HG03159 (cell line): ENCODE results near the gene COL27A1.

Source experiments
- ATAC-seq: cut with Tn5 transposase; IDR thresholded peaks from one replicate; pipeline ENCODE4 v1.9.1; 2021; ENCODE audit warnings: mild to moderate bottlenecking, moderate library complexity; ENCODE audit not compliant: unreplicated experiment

The COL27A1 gene

DNA sequence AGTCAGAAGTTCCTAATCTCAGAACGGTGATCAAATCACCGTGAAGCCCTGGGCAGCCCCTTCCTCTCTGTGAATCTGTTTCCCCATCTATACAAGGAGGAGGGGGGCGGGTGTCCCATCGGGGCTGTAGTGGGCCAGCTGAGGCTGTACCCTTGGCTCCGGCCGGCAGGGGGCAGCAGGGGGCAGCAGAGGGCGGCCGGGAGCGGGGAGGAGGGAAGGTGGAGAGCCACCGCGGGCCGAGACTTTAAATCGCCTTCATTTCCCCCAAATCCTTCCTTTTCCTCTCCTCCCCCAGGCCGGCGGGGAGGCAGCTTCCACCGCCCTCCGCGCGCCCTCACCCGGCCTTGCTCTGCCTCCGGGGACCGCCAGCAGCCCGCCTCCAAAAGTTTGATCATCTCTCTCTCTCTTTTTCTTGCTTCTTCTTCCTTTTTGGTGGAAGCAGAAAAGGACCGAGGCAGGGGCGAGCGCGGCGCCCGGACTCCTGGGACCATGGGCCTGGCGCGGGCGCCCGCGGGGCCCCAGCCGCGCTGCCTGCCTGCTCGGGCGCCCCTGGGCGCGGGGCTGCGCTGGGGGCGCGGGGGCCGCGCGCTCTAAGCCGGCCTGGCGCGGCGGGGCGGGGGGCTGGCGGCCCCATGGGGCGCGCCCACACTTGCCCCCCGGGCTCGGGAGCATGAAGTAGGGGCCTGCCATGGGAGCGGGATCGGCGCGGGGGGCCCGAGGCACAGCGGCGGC is at the start of gene COL27A1:
COL27A1 (plus strand) TSS at position 275 of the 732 bp plus-strand sequence; CDS start at position 689, 414 bp downstream.
- peak; percentile 92 for ATAC-seq

DNA sequence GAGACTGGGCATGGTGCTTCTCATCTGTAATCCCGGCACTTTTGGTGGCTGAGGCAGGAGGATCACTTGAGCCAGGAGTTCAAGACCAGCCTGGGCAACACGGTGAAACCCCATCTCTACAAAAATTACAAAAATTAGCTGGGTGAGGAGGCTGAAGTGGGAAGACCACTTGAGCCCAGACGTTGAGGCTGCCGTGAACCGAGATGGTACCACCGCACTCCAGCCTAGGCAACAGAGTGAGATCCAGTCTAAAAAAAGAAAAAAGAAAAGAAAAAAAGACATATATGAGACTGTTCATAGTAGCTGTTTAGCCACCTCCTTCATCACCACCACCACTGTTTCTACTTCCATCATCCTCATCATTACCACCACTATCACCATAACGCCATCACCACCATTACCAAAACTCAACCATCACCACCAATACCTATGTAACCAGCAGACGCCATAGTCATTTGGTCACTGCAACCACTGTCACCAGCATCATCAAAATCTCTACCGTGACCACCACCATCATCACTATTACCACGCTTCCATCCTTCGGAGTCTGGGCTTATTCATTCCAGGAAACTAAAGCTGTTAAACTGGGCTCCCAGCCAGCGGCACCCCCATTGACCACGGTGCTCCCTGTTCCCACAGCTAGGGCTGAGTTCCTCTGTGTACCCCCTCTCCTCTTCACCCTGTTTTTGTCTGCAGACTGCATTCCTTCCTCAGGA is 47.9 kb upstream of the COL27A1 start:
- peak; percentile 15 for ATAC-seq

DNA sequence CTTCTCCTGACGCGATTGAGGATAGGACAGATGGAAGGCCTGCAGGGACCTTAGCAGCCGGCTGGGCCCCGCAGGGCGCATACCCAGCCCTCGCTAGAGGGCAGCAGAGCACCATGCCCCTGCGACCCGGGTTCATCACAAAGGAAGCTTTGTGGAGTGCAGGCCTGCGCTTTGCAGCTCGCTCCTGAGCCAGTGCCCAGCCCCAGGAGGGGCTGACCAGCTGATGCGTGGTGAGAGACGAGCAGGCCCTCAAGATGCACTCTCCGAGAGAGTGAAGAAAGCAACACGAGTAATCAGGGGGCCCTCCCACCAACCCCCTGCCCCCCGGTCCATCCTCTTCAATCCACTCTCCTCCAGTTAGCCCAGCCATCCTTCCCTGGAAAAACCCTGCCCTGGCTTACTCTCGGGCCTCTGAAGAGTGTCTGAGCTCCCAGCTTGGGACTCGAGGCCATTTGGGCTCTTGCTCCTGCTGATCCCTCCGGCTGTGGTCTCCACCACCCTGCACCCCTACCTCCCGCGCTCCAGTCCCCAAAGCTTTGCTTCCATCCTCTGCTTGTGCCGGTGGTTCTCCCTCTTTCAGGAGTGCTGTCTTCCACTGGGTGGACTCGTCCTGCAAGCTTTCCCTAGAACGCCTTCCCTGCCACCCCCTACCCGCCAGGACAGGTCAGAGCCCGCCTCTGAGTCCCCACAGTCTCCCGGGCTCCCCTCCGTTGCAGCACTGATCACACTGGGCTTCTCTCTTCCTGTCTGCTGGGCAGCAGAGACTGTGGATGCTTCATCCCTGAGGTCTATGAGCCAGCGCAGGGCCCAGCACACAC is 47.1 kb upstream of the COL27A1 start:
- ATAC-seq, result peak; percentile 72

DNA sequence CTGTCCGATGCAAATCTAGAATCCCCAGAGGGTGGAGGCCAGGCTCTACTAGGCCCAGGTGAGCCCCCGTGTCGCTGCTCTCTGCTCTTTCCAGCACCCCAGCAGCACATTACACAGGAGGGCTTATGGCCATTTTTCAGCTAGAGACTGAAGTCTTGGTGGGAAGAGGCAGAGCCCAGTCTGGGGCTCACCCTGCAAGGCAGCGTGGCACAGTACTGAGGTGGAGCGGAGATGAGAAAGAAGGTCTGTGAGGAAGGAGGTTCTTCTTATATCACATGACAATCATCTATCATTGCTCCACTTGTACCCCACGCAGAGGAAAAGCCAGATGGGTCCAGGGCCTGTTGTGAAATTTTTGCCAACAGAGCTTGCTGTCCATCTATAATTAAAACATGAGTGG is 46.2 kb upstream of the COL27A1 start:
- no peak for ATAC-seq

DNA sequence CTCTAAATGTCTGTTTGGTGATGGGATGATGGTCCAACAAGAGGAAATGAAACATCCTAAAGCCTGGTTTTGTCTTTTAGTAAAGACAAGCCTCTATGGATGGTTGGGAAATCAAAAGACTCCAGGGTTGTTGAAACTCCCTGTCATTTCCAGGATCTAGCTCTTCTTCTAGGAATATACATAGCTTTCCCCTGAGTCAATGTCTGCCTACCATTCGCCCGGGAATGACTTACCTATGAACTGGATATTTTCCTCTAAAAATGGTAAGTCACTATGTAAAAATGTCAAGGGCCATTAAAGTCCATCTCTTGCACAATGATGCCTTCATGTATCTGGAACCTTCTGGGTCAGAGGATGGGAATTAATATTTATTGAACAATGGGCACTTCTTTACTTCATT is 45.2 kb upstream of the COL27A1 start:
- no peak for ATAC-seq

DNA sequence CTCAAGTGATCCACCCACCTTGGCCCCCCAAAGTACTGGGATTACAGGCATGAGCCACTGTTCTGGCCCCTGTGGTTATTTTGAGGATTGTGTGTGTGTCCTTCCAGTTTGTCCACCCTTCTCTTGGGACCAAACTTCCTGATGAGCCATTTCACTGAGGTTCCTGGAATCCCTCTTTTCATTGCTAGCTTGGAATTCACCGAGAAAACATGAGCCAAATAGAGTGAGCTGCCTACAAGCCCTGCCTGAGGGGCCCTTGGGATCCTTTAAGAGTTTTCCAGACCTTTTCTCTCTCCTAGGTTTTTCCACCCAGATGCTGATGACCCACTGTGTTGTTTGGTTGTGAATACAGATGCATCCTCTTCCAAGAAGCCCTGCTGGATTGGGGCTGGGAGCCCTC is 43.0 kb upstream of the COL27A1 start:
- no peak for ATAC-seq

DNA sequence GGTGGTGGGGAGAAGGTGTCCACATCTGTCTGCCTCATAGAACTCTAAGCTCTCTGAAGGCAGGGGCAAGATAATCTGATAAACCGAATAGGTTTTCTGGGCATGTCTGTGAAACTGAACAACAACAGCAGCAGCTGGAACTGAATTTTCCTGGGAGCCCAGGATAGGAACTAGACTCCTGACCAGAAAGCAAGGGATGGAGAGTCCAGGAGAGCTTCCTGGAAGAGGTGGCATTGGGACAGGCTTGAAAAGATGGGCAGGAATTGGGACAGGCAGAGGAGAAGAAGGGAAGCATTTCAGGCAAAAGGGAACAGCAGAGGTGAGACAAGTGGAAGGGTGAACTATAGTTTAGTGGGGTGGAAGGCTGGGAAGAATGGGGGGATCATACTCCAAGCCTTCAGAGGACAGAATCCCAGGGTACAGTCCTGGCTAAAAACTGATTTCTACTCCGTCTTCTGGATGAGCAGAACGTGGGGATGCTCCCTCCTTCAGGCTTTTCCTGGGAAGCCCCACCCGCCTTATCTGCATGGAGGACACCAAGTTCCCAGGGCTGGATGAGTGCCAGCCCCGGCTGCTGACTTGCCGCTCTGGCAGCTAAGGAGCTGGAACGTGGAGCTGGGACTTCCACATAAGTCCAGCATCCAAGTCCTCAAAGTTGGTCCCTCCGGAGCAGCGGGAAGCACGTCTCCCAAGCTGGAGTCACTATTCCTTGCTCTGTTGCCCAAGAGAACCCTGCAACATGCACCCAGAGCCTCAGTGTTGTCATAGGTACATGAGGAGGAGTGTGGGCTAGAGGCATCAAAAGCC is 42.4 kb upstream of the COL27A1 start:
- ATAC-seq, result no peak

DNA sequence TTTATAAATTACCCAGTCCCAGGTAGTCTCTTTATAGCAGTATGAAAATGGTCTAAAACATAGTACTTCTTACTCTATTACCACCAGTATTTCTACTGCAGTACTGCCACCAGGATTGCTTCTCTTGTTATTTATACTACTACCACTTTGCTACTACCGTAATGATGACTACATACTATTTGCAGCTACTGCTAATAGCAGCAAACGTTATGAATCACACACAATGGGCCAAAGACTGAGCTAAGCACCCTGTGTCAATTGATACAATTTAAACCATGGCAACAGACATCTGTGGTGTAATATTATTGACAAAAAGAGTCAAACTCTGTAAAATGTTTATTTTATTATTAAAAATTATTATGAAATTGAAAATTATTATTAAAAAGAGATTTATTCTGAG is 41.0 kb upstream of the COL27A1 start:
- ATAC-seq, result no peak

DNA sequence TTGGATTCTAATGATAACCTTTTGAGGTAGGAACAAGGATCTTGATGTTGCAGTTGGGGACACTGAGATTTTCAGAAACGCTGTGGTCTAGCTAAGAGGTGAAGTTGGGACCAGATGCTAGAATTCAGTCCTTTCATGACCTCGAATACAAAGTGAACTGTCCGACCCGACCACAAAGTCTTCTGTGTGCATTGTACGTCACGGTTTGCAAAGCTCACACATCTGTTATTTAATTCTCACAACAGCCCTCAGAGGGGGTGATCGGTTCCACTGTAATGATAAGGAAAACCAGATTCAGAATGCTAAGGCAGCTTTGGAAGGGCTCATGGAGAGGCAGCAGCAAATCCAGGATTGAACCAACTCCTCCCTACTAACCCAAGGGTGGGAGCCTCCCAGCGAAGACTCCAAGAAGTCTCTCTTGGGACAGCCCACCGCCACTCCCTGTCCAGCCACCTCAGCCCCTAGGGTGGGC is 39.6 kb upstream of the COL27A1 start:
- ATAC-seq, result no peak

DNA sequence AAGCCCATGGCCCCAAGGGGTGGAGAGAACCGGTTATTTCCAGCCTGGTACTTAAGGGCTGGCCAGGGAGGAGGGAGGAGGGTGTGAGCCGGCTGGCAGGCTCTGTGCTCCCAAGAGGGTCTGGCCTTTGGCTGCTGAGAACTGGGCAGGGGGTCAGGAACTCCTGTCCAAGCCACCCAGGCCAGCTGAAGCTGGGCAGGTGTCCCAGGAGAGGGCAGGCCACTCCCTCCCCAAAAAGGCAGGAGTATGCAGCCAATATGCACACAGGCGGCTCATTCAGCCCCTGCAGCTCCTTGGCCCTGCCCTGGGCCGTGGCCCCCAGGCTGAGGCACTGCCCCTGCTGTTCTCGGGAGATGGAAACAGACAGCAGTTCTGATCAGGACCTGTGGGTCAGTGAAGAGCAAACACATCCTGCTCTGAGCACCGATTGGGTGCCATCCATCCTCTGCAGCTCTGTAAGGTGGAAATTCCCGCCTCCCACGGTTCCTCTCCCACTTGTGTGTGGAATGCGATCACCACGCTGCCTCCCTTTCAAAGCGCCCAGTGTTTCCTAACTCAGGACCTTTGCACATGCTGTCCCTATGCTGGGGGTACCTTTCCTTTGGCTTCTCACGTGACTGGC is 39.1 kb upstream of the COL27A1 start:
- ATAC-seq, result no peak

DNA sequence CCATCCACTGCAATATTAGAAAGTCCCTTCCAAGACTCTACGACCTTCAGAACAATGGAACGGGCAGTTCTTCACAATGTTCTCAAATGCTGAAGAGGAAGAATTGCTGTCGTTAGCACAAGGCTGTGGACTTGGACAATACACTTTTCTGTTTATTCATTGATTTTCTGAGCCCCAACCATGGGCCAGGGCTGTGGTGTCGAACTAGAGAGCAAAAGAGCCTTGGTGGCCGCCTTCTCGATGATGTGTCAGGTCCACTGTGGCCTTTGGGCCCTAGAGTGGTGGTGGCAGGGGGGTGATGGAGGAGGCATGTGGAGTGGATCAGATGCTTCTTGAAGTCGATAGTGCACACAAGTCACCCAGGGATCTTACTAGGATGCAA is 37.7 kb upstream of the COL27A1 start:
- no peak for ATAC-seq

DNA sequence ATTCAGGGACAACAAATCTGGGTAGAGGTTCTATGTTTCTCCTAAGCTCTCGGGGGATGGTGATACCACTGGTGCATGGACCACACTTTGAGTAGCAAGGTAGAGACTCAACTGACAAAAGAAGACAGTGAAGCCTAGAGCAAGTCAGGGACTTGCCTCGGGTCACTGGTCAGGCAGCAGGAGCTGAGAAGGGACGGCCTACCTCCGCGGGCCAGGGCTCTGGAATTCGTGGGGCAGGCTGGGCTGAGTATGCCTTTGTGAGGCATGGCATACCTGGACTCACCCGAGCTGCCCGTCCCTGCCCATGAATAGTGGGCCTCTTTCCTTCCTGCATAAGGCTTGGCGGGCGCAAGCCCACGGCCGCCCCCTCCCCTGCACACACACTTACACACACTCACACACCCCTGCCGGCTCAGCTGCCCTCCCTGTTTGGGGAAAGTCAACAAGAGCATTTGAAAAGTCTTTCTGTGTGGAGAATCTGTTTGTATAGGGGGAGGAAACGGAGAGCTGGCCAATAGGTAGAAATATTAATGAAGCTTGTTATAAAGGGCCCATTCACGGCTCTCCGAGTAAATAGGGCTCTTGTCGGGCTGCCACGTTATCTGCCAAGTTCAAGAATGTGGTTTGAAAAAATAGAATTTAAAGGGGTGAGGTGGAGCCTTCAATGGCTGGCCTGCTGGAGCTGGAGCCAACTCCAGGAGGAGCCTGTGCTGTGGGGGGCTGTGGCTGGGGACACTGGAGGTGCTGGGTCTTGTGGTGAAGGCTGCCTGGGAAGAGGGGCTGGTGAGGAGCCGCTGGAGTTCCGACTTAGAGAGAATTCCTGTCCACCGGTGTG is 37.1 kb upstream of the COL27A1 start:
- ATAC-seq, result no peak

DNA sequence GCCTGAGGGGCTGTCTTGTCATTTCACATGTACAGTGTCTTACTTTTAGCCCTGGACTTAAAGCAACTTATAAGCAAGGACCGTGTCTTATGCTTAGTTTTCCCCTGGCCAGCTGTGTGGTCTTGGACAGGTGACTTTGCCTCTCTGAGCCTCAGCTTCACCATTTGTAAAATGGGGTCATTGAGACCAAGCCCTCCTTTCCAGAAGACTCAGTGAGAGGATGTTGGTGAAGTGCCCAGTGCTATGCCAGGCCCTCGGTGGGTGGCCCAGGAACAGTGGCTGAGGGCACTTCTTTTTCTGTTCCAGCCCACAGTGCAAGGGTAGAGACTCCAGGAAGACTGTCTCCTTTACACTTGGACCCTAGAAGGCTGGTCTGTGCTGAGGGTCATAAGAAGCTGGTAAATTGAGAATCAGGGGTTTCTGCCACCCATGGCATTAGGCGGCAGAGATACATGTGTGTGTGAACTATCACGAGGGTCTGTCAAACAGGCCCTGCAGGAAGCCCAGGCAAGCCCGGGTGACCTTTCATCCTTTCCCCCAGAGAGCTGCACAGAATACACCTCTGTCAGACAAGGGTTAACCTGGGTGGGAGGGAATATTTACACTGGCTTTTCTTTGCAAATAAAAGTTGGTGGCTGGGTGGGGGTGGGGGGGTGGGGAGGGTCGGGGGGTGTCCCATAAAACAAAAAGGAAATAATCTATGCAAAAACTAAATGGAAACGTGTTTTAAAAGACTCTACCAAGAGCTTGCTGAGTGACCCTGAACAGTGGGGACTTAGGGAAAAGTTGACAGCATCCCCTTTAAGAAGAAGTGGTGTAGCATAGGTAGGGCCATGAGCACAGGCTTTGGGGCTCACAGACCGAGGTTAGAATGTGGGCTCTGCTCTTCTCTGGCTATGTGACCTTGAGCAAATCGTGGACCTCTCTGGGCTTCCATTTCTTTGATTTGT is 35.8 kb upstream of the COL27A1 start:
- ATAC-seq, result no peak

DNA sequence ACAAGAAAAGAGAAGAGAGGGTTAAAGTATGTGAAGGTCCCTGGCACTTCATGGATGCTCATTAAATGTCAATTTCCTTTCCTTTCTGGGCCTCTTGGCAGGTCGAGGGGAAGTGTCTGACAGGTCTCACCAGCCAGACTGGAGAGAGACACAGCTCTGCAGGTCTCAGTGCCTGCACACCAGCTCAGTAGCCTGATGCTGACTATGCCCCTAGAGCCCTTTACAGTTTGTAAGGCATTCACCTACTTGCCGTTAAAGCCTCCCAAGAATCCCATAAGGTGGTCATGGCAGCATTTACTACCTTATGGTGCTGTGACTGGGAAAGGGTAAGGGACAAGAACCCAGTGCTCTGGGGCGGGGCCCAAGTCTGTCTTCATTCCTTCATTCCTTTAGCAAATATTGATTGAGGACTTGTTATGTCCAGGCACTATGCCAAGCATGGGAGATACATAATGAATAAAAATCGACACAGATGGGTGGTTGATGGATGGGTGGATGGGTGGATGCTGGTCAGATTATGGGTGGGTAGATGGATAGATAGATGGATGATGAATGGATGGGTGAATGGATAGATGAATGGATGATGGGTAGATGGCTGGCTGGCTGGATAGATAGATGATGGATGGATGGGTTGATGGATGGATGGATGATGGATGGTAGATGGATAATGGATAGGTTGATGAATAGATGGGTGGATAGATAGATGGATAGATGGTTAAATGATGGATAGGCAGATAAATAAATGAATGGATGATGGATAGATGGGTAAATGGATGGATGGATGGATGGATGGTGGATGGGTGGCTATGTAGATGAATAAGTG is 34.9 kb upstream of the COL27A1 start:
- no peak for ATAC-seq

DNA sequence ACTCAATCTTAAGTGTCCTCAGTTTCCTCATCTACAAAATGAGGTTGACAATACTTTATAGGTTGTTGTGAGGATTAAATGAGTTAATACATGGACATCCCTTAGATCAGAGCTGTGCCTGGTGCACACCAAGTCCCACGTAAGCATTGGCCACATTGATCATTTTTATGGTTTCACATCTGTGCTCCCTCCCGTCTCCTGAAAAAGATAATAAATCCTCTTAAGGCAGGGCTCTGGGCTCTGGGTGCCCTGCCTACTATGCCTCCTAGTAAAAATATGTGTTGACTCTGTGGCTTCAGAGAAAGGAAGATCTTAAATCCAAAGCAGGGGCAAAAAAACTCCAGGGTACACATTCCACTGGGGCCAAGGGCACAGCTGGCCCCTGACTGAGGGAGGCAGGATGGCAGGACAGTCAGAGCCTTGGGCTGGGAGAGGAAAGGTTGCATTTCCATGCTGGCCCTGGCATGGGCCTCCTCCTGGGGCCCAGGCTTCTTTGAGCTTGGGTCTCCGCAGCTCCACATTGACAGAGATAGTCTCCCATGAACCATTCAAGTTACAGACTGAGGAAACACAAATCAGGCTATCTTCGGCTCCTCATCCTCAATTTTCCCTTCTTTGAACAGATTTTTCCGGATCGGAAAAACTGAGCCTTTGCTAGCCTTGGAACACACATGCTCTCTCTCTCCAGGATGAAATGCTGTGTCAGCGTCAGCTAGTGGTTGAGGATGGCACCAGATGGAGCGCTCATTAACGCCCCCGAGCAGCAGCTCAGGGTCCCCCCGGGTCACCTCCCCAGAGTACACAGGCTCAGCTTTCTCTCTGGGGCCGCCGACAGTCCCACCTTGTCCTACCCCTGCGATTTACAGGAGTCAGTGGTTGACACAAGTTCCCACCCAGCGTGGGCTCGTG is 33.9 kb upstream of the COL27A1 start:
- ATAC-seq, result no peak
